Stimulated activated CD4-positive, alpha-beta T cell treated with anti-CD3 and anti-CD28 coated beads, TNF-alpha, amount 100 ng/mL, for 1 hour (primary cell): ENCODE data around the gene PCDHA10.
"Not testable (repeated sequence)": the region's sequence is repeated elsewhere in the genome, so short reads cannot be mapped to it uniquely, and the experiment has no call there.

ENCODE experiments used
- DNase-seq, 3 donors: peaks; one replicate each; pipeline ENCODE4 v3.0.0-alpha.2; 2020; ENCODE audit warnings: low read depth in 3 of 3, low spot score in 1 of 3

The PCDHA10 gene

GRCh38 chr5:140842798-140843733 is 12.6 kb upstream of the PCDHA10 start:
- no peak for DNase-seq

- DNase-seq, result not testable (repeated sequence)
Observed at GRCh38 chr5:140848139-140849102, 7.3 kb upstream of the PCDHA10 start, which contains the start of gene PCDHA9. Gene PCDHA9, plus strand, starts transcription at chr5:140848382. Its CDS starts 114 bp downstream, at chr5:140848496.

- not testable (repeated sequence) for DNase-seq
Observed at GRCh38 chr5:140849831-140850634, 5.7 kb upstream of the PCDHA10 start.

- DNase-seq, result no peak
Observed at GRCh38 chr5:140857177-140857986, 1.7 kb downstream of the PCDHA10 start.

GRCh38 chr5:140857987-140858240 is 2.2 kb downstream of the PCDHA10 start:
- no peak for DNase-seq

GRCh38 chr5:140862441-140863295 is 7.0 kb downstream of the PCDHA10 start:
- DNase-seq, result no peak

- no peak for DNase-seq
Observed at GRCh38 chr5:140868721-140869554, 13.2 kb downstream of the PCDHA10 start, which contains the start of gene PCDHA11. Gene PCDHA11, plus strand, starts transcription at chr5:140868957. Its CDS starts 147 bp downstream, at chr5:140869104.

GRCh38 chr5:140869555-140869886 is 13.8 kb downstream of the PCDHA10 start:
- DNase-seq, result no peak

- DNase-seq, result no peak
Observed at GRCh38 chr5:140870221-140871201, 14.8 kb downstream of the PCDHA10 start.

- DNase-seq, result no peak
Observed at GRCh38 chr5:140875085-140876065, 19.7 kb downstream of the PCDHA10 start, which contains the start of gene PCDHA12. Gene PCDHA12, plus strand, starts transcription at chr5:140875308. Its CDS starts 165 bp downstream, at chr5:140875473.

GRCh38 chr5:140876541-140877261 is 21.0 kb downstream of the PCDHA10 start:
- DNase-seq, result not testable (repeated sequence)

GRCh38 chr5:140877262-140877581 is 21.5 kb downstream of the PCDHA10 start:
- no peak for DNase-seq

- no peak for DNase-seq
Observed at GRCh38 chr5:140881889-140882590, 26.3 kb downstream of the PCDHA10 start, which contains the start of gene PCDHA13. Gene PCDHA13, plus strand, starts transcription at chr5:140882124. Its CDS starts 145 bp downstream, at chr5:140882269.

GRCh38 chr5:140882591-140882899 is 26.8 kb downstream of the PCDHA10 start:
- no peak for DNase-seq

- DNase-seq, result no peak
Observed at GRCh38 chr5:140883373-140883772, 27.7 kb downstream of the PCDHA10 start.
